ENCODE measurements around the gene CFHR4. TPM values are rescaled to one million over a fixed set of nuclear protein-coding genes. Genes with fewer than 3 reads are reported as not detected.

Gene CFHR4
- not detected in 5 replicates for total RNA-seq (2022; extraction: Qiagen RNA extraction)

GRCh38 chr1:196887515-196888239 lies at the start of gene CFHR4:
TSS of gene CFHR4 (plus strand) at chr1:196888052. CDS start at chr1:196888151, 99 bp downstream.

DNA sequence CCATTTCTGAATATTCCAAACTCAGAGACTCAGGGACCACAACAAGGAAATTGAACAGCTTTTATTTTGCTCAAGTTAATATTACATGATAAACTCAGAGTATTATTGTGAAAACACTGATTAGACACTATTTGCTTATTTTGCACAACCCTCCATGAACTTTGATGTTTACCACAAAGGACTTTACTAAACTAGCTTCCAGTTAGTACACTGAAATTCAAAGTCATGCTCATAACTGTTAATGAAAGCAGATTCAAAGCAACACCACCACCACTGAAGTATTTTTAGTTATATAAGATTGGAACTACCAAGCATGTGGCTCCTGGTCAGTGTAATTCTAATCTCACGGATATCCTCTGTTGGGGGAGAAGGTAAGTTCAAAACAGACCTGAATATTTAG lies 55.7 kb downstream of the CFHR4 start, which contains the start of gene CFHR2:
Gene CFHR2 (plus strand): TSS at position 171 of the 400 bp plus-strand sequence. CDS start 143 bp downstream, at position 314.

Other genes with a start within 250 kb of the CFHR4 start
- gene CFH, start 236.0 kb upstream of the CFHR4 start, total RNA-seq (2022; extraction: Qiagen RNA extraction): 3.6 to 5.0 TPM (median 4.1 TPM) in 5 replicates
- 0.10 to 0.24 TPM (median 0.21 TPM) in 5 replicates for gene CFHR3, start 113.2 kb upstream of the CFHR4 start, total RNA-seq (2022; extraction: Qiagen RNA extraction)
- gene CFHR1, start 68.3 kb upstream of the CFHR4 start, total RNA-seq (2022; extraction: Qiagen RNA extraction): 0.20 to 0.27 TPM in 2 of 5 replicates, not detected in the others
- not detected in 5 replicates for gene CFHR2, start 55.7 kb downstream of the CFHR4 start, total RNA-seq (2022; extraction: Qiagen RNA extraction)
- gene CFHR5, start 89.5 kb downstream of the CFHR4 start, total RNA-seq (2022; extraction: Qiagen RNA extraction): not detected in 5 replicates
- gene F13B, start 179.2 kb downstream of the CFHR4 start, total RNA-seq (2022; extraction: Qiagen RNA extraction): 0.05 to 0.08 TPM (median 0.06 TPM) in 4 of 5 replicates, not detected in the other

All from A549 treated with CORT108297 at 1 μM for 4 hours (cell line).